ENCODE measurements around the gene EHD4. TPM values are rescaled to one million over a fixed set of nuclear protein-coding genes. Genes with fewer than 3 reads are reported as not detected.

Gene EHD4
- total RNA-seq, 1 experiment from 2014 or later, result 15.5 TPM

Other genes with a start within 250 kb of the EHD4 start
- gene MAPKBP1, start 198.1 kb downstream of the EHD4 start, total RNA-seq (2014; rRNA removed; shearing (Covaris generic)), result 9.9 and 10.0 TPM in 2 replicates
- 2.2 and 2.5 TPM in 2 replicates for gene JMJD7, start 144.5 kb downstream of the EHD4 start, total RNA-seq (2014; rRNA removed; shearing (Covaris generic))
- gene PLA2G4B, start 133.7 kb downstream of the EHD4 start, total RNA-seq (2014; rRNA removed; shearing (Covaris generic)), result 0.57 and 0.84 TPM in 2 replicates
- 0.16 and 0.22 TPM in 2 replicates for gene SPTBN5, start 78.5 kb downstream of the EHD4 start, total RNA-seq (2014; rRNA removed; shearing (Covaris generic))
- not detected in 2 replicates for gene PLA2G4E, start 48.5 kb upstream of the EHD4 start, total RNA-seq (2014; rRNA removed; shearing (Covaris generic))
- gene PLA2G4D, start 122.0 kb upstream of the EHD4 start, total RNA-seq (2014; rRNA removed; shearing (Covaris generic)), result not detected in 2 replicates
- not detected in 2 replicates for gene PLA2G4F, start 184.1 kb upstream of the EHD4 start, total RNA-seq (2014; rRNA removed; shearing (Covaris generic))
- gene VPS39, start 235.7 kb upstream of the EHD4 start, total RNA-seq (2014; rRNA removed; shearing (Covaris generic)), result 24.0 and 39.7 TPM in 2 replicates